ENCODE data around the gene PICK1.
"Not testable (repeated sequence)": the region's sequence is repeated elsewhere in the genome, so short reads cannot be mapped to it uniquely, and the experiment has no call there.

PICK1 gene

GRCh38 chr22:38077096-38077495 lies 19.9 kb downstream of the PICK1 start:
- DNase-seq = no peak

DNA sequence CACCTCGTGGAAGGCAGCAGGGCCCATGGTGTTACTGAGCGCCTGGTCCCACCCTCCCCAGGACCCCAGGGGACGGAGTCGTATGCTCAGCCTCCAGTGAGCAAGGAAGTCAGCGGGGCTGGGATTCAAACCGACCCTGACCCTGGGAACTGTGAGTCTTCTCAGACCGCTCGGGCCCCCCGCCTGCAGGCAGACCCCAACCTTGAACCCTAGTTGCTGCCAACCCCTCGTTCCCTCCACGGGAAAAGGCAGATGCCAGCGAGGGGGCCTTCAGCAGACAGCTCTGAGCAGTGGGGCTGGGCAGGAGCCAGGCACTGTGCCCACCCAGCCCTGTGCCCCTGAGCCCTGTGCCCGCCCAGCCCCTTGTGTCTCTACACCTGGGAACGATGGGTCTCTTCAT lies 20.4 kb downstream of the PICK1 start:
- DNase-seq = no peak

DNA sequence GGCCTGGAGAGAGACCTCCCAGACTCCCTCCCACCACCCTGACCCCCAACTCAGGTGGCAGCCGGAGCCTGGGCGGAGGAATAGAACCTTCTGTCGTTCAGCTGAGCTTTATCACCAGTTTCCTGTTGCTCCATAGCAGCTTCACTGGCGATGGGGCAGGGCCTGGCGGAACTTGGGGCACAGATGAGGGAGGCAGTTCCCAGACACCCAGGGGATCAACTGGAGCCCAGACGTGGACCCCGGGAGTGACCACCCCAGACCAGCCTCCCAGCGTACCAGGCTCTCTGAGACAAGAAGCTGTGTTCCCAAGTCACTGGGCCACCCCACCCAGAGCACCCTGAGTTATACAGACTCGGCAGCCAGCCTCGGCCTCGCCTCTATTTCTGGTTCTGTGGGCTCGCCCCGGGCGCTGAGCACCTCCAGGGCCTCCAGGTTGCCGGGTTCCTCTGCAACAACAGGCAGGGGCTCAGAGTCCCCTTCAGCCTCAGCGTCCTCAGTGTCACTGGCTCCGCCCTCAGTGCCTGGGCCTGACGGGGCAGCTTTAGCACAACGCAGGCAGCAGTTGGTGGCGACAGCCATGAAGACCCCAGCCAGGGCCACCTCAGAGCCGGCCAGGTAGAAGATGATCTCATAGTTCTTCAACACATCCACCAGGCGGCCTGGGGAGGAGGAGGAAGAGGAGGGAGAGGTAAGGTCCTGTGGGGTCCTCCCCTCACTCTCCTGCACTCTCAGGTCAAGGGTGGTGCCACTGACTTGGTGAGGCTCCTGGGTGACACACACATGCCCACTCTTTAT lies 21.0 kb downstream of the PICK1 start:
- DNase-seq = no peak

DNA sequence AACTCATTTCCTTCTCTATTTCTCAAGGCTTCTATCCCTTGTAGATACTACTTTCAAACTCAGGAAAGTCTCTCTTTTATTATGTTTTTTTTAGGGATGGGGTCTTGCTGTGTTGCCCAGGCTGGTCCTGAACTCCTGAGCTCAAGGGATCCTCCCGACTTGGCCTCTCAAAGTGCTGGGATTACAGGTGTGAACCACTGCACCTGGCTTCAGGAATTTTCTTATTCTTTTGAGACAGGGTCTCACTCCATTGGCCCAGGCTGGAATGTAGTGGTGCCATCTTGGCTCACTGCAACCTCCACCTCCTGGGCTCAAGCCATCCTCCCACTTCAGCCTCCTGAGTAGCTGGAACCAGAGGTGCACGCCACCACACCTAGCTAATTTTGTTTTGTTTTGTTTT lies 22.0 kb downstream of the PICK1 start:
- not testable (repeated sequence) for DNase-seq

DNA sequence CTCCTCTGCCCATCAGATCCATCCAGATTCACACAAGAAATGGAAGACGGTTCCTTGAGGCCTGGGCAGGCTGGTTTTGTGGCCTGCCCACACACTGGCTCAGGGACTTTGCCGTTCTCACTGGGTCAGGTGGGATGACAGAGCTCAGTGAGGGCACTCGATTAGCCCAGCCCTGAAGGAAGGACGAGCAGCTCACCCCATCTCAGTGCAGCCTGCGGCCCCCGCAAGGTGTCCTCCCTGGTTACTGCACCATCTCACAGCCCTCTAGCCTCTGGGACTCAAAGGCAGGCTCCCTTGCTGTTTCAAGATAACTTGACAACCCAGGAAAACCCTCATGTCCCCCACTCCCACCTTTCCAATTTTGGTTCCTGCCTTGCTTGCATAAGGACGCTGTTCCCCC lies 22.6 kb downstream of the PICK1 start:
- DNase-seq = no peak

DNA sequence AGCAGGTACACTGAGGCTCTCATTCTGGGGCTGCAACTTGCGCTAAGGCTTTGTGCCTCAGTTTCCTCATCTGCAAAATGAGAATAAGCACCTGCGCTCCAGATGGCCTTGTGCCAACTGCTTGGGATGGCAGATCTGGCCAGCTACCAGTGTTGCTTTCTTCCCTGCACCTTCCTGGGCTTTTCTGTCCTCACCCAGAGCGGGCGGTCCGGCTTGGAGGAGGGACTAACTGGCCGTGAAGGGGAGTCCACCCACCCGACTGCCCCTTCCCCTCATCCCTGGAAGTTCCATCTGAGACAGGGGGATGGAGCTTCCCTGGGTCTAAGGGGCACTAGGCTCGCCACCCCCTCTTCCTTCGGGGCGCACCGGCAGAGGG lies 23.3 kb downstream of the PICK1 start:
- no peak for DNase-seq

DNA sequence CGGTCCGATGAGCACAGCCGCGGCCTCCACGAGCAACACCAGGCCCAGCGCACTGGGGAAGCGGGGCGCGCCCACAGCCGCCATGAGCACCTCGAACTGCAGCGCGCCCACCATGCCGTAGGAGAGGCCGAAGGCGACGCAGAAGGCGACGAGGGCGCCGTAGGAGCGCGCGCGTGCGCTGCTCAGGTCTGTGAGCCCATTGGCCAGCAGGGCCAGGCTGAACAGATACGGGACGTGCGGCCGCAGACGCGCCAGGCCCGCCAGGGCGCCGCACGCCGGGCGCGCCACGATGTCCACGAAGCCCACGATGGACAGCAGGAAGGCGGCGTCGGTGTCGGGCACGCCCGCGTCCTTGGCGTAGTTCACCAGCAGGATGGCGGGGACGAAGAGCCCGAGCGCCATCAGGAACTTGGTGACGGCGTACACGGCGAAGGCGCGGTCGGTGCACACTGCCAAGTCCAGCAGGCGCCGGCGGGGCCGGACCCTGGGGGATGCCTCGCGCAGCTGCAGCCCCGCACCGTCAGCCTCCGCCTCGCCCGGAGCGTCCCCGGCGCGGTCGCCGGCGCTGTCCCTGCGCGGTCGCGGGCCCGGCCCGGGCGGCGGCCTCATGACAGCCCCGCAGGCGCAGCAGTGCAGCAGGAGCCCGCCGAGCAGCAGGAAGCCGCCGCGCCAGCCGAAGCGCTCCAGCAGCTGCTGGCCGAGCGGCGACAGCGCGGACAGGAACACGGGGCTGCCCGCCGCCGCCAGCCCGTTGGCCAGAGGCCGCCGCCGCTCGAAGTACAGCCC lies 23.8 kb downstream of the PICK1 start:
- DNase-seq = no peak

DNA sequence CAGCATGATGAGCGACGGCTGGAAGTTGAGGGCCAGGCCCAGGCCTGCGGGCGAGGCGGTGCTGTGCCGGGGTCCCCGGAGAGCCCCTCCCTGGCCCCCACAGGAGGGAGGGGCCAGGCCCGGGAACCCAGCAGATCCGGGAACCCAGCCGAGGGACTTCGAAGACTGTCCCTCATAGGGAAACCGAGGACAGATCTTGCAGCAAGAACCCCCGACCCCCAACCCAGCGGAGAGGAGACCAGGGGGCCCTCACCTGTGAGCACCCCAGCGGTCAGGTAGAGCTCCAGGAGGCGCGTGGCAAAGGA lies 24.4 kb downstream of the PICK1 start:
- DNase-seq = no peak

DNA sequence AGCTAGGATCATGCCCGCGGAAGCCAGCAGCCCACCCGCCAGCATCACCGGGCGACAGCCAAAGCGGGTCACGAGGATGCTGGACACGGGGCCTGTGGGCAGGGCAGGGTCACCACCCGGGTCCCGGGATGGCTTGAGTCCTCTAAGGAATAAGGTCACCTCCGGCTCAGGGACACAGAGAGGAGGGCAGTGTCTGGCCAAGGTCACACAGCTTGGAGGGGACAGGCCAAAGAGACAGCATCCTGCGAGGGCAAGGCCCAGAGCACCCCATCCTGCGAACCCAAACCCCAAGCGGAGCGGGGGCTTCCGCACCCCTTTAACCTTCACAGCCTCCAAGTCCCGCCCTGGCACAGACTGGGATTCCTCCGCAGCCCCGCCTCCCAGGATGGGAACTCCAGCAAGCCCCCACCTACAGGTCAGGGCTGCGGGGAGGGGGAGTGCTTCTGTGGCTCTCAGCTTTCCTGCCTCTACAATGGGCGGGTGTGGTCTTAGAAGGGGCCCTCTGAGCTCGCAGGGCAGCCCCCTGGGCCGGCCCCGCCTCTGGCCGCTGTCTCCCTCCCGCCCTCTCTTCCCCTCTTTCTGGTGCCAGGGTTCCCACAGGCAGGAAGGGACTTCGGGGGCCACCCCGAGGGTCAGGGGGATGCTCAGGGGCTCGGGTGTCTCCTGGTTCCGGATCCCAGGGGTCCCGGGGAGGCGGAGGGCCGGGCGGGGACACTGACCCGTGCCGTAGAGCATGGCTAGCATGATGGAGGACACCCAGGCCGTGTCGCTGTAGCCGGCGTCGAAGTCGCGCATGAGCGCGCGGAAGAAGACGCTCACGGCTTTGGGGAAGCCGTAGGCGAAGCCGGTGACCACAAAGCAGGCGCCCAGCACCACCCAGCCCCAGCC lies 25.0 kb downstream of the PICK1 start:
- DNase-seq = no peak

DNA sequence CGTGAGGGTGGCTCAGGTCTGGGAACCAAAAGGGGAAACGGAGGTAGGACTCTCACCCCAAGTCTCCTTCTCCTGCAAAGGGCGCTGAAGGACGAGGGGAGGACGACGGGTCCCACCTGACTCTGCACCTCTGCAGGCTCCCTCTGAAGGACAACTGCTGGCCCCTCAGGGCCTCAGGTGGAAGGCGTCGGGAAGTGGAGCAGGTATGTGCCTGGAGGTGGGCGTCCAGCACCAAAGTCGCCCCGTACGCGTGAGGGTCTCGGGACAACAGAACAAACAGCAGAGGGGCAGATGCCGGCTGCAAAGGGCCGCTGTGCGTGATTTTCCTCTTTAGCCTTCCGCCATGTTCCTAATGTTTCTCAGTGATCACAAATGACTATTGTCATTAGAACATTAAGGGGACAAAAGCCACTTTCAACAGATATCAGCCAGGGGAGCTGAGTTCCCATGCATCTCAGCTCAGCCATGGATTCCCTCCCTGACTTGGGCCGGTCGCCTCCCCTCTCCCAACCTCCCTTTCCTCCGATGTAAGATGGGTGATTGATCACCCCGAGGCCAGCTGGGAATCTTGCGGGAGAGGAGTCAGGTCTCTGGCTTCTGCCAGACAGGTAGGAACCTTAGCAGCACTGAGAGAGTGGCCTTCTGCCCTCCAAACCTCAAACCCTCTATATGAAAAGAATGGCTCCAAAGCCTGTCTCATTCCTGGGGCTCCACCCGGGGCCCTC lies 25.9 kb downstream of the PICK1 start:
- no peak for DNase-seq

DNA sequence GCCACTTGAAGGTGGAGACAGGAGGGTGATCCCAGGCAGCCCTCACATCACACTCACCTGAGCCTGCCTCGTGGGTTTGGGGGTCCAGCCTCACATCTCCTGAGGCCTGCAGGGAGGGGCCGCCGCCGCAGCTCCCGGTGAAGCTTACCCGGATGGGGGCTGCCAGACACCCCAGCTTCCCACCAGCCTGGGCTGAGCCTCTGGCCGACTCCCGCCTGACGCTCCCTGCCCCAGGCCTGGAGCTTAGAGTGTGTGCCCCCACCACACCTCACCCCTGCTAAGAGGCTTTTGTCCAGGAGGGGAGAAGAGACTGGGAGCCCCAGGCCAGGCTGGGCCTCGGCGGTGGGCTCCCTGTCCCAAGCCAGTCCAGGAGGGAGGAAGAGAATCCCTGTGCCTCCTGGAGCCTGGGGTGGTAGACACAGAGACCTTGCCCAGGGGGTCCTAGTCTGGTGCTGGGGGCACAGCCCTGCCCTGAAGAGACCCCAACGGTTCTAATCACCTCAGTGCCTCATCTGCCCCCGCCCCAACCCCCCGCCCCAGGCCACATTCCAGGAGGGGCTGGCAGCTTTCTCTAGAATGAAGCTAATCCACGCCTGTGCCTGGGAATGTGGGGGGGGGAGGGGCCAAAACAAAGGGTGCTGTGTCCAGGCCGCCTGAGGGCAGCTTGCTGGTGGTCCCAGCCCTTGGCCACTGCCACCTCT lies 26.9 kb downstream of the PICK1 start, which contains the start of gene SLC16A8:
TSS of gene SLC16A8 (minus strand) at position 254 of the 701 bp plus-strand sequence. CDS start 1,311 bp downstream, outside the sequence.
- DNase-seq = no peak

DNA sequence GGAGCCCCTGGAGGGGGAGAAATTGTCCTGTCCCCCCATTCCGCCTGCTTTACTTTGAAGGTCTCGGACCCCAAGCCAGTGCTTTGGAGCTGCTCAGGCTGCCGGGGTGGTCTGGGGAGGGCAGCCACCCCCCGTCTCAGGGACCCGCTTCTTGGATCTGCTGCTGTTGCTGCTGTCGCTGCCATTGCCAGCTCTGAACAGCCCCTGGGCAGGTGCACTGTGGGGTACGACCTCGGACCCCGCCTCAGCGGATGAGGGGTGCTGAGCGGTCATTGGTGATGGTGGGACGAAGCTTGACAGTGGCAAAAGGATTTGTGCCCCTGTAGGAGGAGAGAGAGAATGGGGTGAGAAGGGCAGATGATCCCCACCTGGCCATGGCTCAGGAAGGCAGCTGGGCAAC lies 27.9 kb downstream of the PICK1 start:
- no peak for DNase-seq

- DNase-seq = no peak
These were observed 28.3 kb downstream of the PICK1 start for GRCh38 chr22:38085501-38085900.

- DNase-seq = no peak
These were observed 29.0 kb downstream of the PICK1 start for GRCh38 chr22:38086001-38086845.

GRCh38 chr22:38086942-38087341 lies 29.7 kb downstream of the PICK1 start:
- no peak for DNase-seq

- DNase-seq = no peak
These were observed 30.7 kb downstream of the PICK1 start for GRCh38 chr22:38087855-38088254.

GRCh38 chr22:38088629-38089473 lies 31.6 kb downstream of the PICK1 start:
- DNase-seq = no peak

DNA sequence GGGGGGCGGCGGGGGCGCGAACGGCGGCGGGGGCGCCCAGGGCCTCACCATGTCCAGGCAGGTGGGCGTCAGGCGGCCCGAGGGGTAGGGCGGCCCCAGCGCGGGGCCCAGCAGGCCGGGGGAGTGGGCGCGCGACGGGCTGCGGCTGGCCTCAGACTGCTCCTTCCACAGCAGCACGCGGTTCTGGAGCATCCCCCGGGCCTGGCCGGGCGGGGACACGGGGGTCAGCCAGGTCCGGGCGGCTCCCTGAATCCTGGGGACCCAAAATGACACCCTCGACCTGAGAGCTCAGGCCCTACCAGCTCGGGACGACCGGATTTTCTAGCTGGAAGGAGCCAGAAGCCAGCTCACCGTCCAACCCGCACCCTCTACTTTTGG lies 32.3 kb downstream of the PICK1 start:
- no peak for DNase-seq

- DNase-seq = no peak
These were observed 39.9 kb downstream of the PICK1 start for GRCh38 chr22:38097058-38097457.
